A549 (cell line): Measurements from ENCODE around the gene SPSB1. TPM values are rescaled to one million over a fixed set of nuclear protein-coding genes. Genes with fewer than 3 reads are reported as not detected.

Source experiments
- ATAC-seq, 2 experiments: fragments of 200-7000 bp in 1 of 2; fragments of >200 bp in 1 of 2; cut with Nextera tagmentation in 1 of 2; cut with Tn5 transposase in 1 of 2; 3 replicates each; pipeline versions ENCODE4 v1.8.0 to v1.9.1; 2018 to 2020; ENCODE audit warnings: mild to moderate bottlenecking in 1 of 2, moderate library complexity in 1 of 2
- CTCF ChIA-PET: fragments of 300-600 bp; sonication (Branson Sonifier 250); formaldehyde crosslinking; extraction: SDS; loops from one replicate; lab custom pipeline; 2021; ENCODE audit warnings: antibody characterized with exemption, inconsistent platforms; lab: Yijun Ruan, JAX
- POLR2A ChIA-PET: fragments of 350-600 bp; formaldehyde crosslinking; extraction: SDS; loops from one replicate; lab custom pipeline; 2021; ENCODE audit warnings: antibody characterized with exemption, inconsistent platforms; lab: Yijun Ruan, JAX
- DNase-seq, 2 experiments: peaks; one replicate each; pipeline versions ENCODE4 v3.0.0 to v3.0.0-alpha.2; 2011 to 2016; ENCODE audit warnings: low read depth in 1 of 2, low spot score in 1 of 2
- FAIRE-seq: peaks from 2 replicates; lab custom pipeline; 2011; peaks lifted over from hg19 to GRCh38; lab: Jason Lieb, UNC
- H3K27ac ChIP-seq, 2 experiments: fragments of >200 bp; sonication (Bioruptor Twin); formaldehyde crosslinking; 3 replicates each; pipeline ENCODE4 v1.5.1; 2016 to 2017
- H3K4me1 ChIP-seq: fragments of >200 bp; sonication (Bioruptor Twin); formaldehyde crosslinking; 3 replicates; pipeline ENCODE4 v1.6.1; 2016
- H3K4me2 ChIP-seq: fragments of >200 bp; sonication (Bioruptor Twin); formaldehyde crosslinking; 3 replicates; pipeline ENCODE4 v1.6.1; 2016
- H3K4me3 ChIP-seq: fragments of >200 bp; sonication (Bioruptor Twin); formaldehyde crosslinking; 3 replicates; pipeline ENCODE4 v1.5.1; 2016
- H3K9me3 ChIP-seq: fragments of >200 bp; sonication (Bioruptor Twin); formaldehyde crosslinking; 3 replicates; pipeline ENCODE4 v1.6.1; 2016
- CBX2 ChIP-seq: fragments of 200-600 bp; sonication (generic); IDR thresholded peaks from 2 replicates; pipeline ENCODE4 v1.6.1; 2016; ENCODE audit warnings: low read depth, mild to moderate bottlenecking, borderline replicate concordance
- CBX8 ChIP-seq: fragments of 200-600 bp; sonication (generic); IDR thresholded peaks from 2 replicates; pipeline ENCODE4 v1.6.1; 2016
- CHD4 ChIP-seq: fragments of 200-600 bp; sonication (generic); IDR thresholded peaks from 2 replicates; pipeline ENCODE4 v1.6.1; 2016; ENCODE audit warnings: antibody characterized with exemption, mild to moderate bottlenecking, borderline replicate concordance
- EHF ChIP-seq: fragments of 250-450 bp; sonication (Bioruptor Pico); IDR thresholded peaks from 2 replicates; pipeline ENCODE4 v1.5.0; 2020; ENCODE audit warnings: mild to moderate bottlenecking
- FOSL2 ChIP-seq, 2 experiments: fragments of 450-650 bp in 1 of 2; fragments of >200 bp in 1 of 2; sonication (Bioruptor Twin) in 1 of 2; formaldehyde crosslinking; IDR thresholded peaks; 2 replicates each; pipeline versions ENCODE4 v1.5.0 to v1.6.1; 2016 to 2020; ENCODE audit warnings: mild to moderate bottlenecking in 1 of 2, moderate library complexity in 1 of 2
- FOXS1 ChIP-seq: fragments of 250-450 bp; sonication (Bioruptor Pico); IDR thresholded peaks from 2 replicates; pipeline ENCODE4 v1.5.0; 2020; ENCODE audit warnings: mild to moderate bottlenecking, moderate library complexity
- GATA3 ChIP-seq: IDR thresholded peaks from 2 replicates; pipeline ENCODE4 v1.6.1; 2012; ENCODE audit warnings: borderline replicate concordance
- HDAC2 ChIP-seq: fragments of 200-600 bp; sonication (generic); IDR thresholded peaks from 2 replicates; pipeline ENCODE4 v1.6.1; 2016
- HOXA7 ChIP-seq: fragments of 250-450 bp; sonication (Bioruptor Pico); IDR thresholded peaks from 2 replicates; pipeline ENCODE4 v1.5.0; 2020; ENCODE audit warnings: mild to moderate bottlenecking, moderate library complexity
- HOXB13 ChIP-seq: fragments of 250-450 bp; sonication (Bioruptor Pico); IDR thresholded peaks from 2 replicates; pipeline ENCODE4 v1.5.0; 2020; ENCODE audit warnings: low read depth, mild to moderate bottlenecking, moderate library complexity
- JUNB ChIP-seq: fragments of >200 bp; sonication (Bioruptor Twin); formaldehyde crosslinking; IDR thresholded peaks from 2 replicates; pipeline ENCODE4 v1.6.1; 2016
- KDM1A ChIP-seq: fragments of 200-600 bp; sonication (generic); IDR thresholded peaks from 2 replicates; pipeline ENCODE4 v1.6.1; 2016; ENCODE audit warnings: low read depth, mild to moderate bottlenecking
- MAX ChIP-seq: IDR thresholded peaks from 2 replicates; pipeline ENCODE4 v1.6.1; 2012
- MAZ ChIP-seq: fragments of 150-350 bp; IDR thresholded peaks from 2 replicates; pipeline ENCODE4 v1.6.1; 2014; ENCODE audit warnings: antibody characterized with exemption, low read depth, low read length, borderline replicate concordance
- NPAS2 ChIP-seq: fragments of 250-450 bp; sonication (Bioruptor Pico); IDR thresholded peaks from 2 replicates; pipeline ENCODE4 v1.8.0; 2022; ENCODE audit warnings: mild to moderate bottlenecking, moderate library complexity, borderline replicate concordance
- PHF8 ChIP-seq: fragments of 200-600 bp; sonication (generic); IDR thresholded peaks from 2 replicates; pipeline ENCODE4 v1.6.1; 2016; ENCODE audit warnings: low read depth, mild to moderate bottlenecking, antibody characterized with exemption, moderate library complexity, borderline replicate concordance
- POLR2A ChIP-seq: IDR thresholded peaks from 2 replicates; pipeline ENCODE4 v1.6.1; 2012; ENCODE audit warnings: mild to moderate bottlenecking, low read length
- RAD21 ChIP-seq, 2 experiments: fragments of >200 bp in 1 of 2; sonication (Bioruptor Twin) in 1 of 2; formaldehyde crosslinking in 1 of 2; IDR thresholded peaks in 1 of 2; conservative IDR thresholded peaks in 1 of 2; 2 replicates in 1 of 2; 3 replicates in 1 of 2; pipeline ENCODE4 v1.6.1; 2012 to 2018; ENCODE audit warnings: inconsistent platforms in 1 of 2
- RARB ChIP-seq: fragments of 250-450 bp; sonication (Bioruptor Pico); IDR thresholded peaks from 2 replicates; pipeline ENCODE4 v1.8.0; 2021; ENCODE audit warnings: mild to moderate bottlenecking, moderate library complexity
- RCOR1 ChIP-seq: fragments of 150-350 bp; IDR thresholded peaks from 2 replicates; pipeline ENCODE4 v1.6.1; 2014; ENCODE audit warnings: antibody characterized with exemption, low read length, low read depth
- RNF2 ChIP-seq: fragments of 200-600 bp; sonication (generic); IDR thresholded peaks from 2 replicates; pipeline ENCODE4 v1.6.1; 2016; ENCODE audit warnings: low read depth, mild to moderate bottlenecking, antibody characterized with exemption, moderate library complexity, borderline replicate concordance
- SMC3 ChIP-seq: fragments of >200 bp; sonication (Bioruptor Twin); formaldehyde crosslinking; IDR thresholded peaks from 3 replicates; pipeline ENCODE4 v1.6.1; 2018; ENCODE audit warnings: inconsistent platforms
- ZNF302 ChIP-seq: fragments of 250-450 bp; sonication (Bioruptor Pico); IDR thresholded peaks from 2 replicates; pipeline ENCODE4 v1.9.0; 2021; ENCODE audit warnings: inconsistent platforms, mild to moderate bottlenecking, moderate library complexity
- WGBS: methylation state at CpG from one replicate; pipeline ENCODE4 v1.1.6; 2017; ENCODE audit errors: missing lambda C conversion rate; 5-methylcytosine and 5-hydroxymethylcytosine counted together
- polyA plus RNA-seq, 4 experiments: library from polyadenylated mRNA; depleted of rRNA in 3 of 4; stranded (reverse); fragments of >200 nt; fragmentation: RNase III in 1 of 4; extraction: RNeasy Plus Mini Kit Qiagen cat#74134 plus additional on column Dnase treatment in 1 of 4; gene quantifications; 2 replicates in 3 of 4; 3 replicates in 1 of 4; pipeline ENCODE4 v1.2.3, GENCODE V29; 2011 to 2017
- TF ChIP-seq, protein P1 (sequence below): IDR thresholded peaks from 2 replicates; pipeline ENCODE4 v1.6.1; 2012
- TF ChIP-seq, protein P2 (sequence below): fragments of 150-350 bp; IDR thresholded peaks from 2 replicates; pipeline ENCODE4 v1.6.1; 2014; ENCODE audit warnings: low read depth, mild to moderate bottlenecking, low read length
- TF ChIP-seq, protein P3 (sequence below): IDR thresholded peaks from 2 replicates; pipeline ENCODE4 v1.6.1; 2012; ENCODE audit warnings: low read depth, borderline replicate concordance

Gene SPSB1
- polyA plus RNA-seq, 2 of the 4 experiments (the other 2 are of a cell fraction): 22.3 to 23.7 TPM

GRCh38 chr1:9253453-9254105 is 39.1 kb upstream of the SPSB1 start (continued):
- TF ChIP-seq NPAS2 (CRISPR knock-in tag) (no peak), HDAC2 (no peak), KDM1A (no peak), HOXA7 (CRISPR knock-in tag) (no peak), RAD21 (conservative IDR thresholded peaks at IDR 0.05 in 1 of 2, IDR thresholded peaks at IDR 0.05 in 1 of 2) (no peak), MAZ (no peak), EHF (CRISPR knock-in tag) (no peak), POLR2A (no peak), HOXB13 (CRISPR knock-in tag) (no peak)

DNA sequence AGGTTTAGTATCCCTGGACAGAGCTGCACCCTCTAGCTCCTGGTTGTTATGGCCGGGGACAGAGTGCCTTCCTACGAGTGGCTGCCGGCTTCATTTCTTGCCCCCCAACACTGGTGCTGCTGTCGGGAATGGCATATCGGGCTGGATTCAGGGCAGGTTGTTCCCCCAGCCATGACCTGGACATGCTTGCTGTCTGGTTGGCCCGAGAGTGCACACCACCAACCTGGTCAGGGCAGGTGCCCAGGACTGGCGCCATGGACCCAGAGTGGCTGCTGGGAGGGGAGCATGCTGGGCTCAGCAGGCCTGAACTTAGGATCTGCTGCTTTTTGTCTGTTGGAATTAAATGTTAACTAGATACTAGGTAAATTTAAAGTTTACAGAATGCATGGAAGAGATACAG is 36.4 kb upstream of the SPSB1 start:
- FAIRE-seq (no peak), DNase-seq (no peak), ATAC-seq (no peak)
- TF ChIP-seq CHD4: no peak
- TF ChIP-seq, protein P1, sequence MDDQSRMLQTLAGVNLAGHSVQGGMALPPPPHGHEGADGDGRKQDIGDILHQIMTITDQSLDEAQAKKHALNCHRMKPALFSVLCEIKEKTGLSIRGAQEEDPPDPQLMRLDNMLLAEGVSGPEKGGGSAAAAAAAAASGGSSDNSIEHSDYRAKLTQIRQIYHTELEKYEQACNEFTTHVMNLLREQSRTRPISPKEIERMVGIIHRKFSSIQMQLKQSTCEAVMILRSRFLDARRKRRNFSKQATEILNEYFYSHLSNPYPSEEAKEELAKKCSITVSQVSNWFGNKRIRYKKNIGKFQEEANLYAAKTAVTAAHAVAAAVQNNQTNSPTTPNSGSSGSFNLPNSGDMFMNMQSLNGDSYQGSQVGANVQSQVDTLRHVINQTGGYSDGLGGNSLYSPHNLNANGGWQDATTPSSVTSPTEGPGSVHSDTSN: no peak
- TF ChIP-seq CBX2: no peak
- TF ChIP-seq FOSL2 (IDR thresholded peaks at IDR 0.05): no peak
- no peak for TF ChIP-seq FOSL2 (CRISPR knock-in tag; IDR thresholded peaks at IDR 0.05)
- no peak for TF ChIP-seq JUNB
- TF ChIP-seq, protein P2, sequence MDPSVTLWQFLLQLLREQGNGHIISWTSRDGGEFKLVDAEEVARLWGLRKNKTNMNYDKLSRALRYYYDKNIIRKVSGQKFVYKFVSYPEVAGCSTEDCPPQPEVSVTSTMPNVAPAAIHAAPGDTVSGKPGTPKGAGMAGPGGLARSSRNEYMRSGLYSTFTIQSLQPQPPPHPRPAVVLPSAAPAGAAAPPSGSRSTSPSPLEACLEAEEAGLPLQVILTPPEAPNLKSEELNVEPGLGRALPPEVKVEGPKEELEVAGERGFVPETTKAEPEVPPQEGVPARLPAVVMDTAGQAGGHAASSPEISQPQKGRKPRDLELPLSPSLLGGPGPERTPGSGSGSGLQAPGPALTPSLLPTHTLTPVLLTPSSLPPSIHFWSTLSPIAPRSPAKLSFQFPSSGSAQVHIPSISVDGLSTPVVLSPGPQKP: no peak
- TF ChIP-seq, protein P3, sequence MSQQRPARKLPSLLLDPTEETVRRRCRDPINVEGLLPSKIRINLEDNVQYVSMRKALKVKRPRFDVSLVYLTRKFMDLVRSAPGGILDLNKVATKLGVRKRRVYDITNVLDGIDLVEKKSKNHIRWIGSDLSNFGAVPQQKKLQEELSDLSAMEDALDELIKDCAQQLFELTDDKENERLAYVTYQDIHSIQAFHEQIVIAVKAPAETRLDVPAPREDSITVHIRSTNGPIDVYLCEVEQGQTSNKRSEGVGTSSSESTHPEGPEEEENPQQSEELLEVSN: no peak
- TF ChIP-seq FOXS1 (CRISPR knock-in tag): no peak
- no peak for TF ChIP-seq SMC3
- TF ChIP-seq RCOR1: no peak
- no peak for TF ChIP-seq MAX
- no peak for TF ChIP-seq CBX8
- no peak for TF ChIP-seq PHF8
- TF ChIP-seq RNF2: no peak
- no peak for TF ChIP-seq ZNF302 (CRISPR knock-in tag)
- TF ChIP-seq RARB (CRISPR knock-in tag): no peak
- no peak for TF ChIP-seq GATA3
- CTCF ChIA-PET: interaction anchor here (1.2 kb wide), 1 partner anchor 9 kb away, joined by 3 read pairs; no protein-coding TSS in a partner anchor
- WGBS: 100% methylated on average over 1 of the region's 7 CpGs
- Histone ChIP-seq H3K4me3 (no peak overlapping the region), H3K4me2 (no peak overlapping the region), H3K4me1 (no peaks in the 10 kb centered on the region), H3K27ac (no peak overlapping the region), H3K9me3 (peaks cover 3% of the 10 kb centered on the region; the same call in 1 of the 3 replicates)
- POLR2A ChIA-PET: no interaction called here
